ENCODE data around the gene TEX54. TPM values are rescaled to one million over a fixed set of nuclear protein-coding genes. Genes with fewer than 3 reads are reported as not detected.

The TEX54 gene
- total RNA-seq = under 1 TPM in 1 of 2 experiments, not detected in 1; 0.48 TPM

GRCh38 chr11:62832336-62833234 lies at the start of gene TEX54:
Gene TEX54 (minus strand): TSS chr11:62832841.
- Mint-ChIP-seq H3K27me3 (no peaks in the 10 kb centered on the region), H3K9me3 (no peaks in the 10 kb centered on the region), H3K4me3 (peak within 1 kb of the TSS; percentile 94), H3K36me3 (ENCODE audit: low read depth) (peaks cover 28% of the 10 kb centered on the region), H3K27ac (peak within 1 kb of the TSS; percentile 99), H3K4me1 (peaks cover 38% of the 10 kb centered on the region)
- CTCF ChIA-PET = interaction anchor here (0.6 to 2.0 kb wide), 9 partner anchors 22 to 1041 kb away, joined by 3 to 15 read pairs (median 4); partner anchors contain the start of genes TUT1 and ZBTB3
- DNase-seq = no peak
- POLR2A ChIA-PET = interaction anchor here (1.8 kb wide), 1 partner anchor 8 kb away, joined by 19 read pairs; no protein-coding TSS in a partner anchor

GRCh38 chr11:62882431-62882749 lies 49.7 kb upstream of the TEX54 start:
- Mint-ChIP-seq H3K27me3 (no peaks in the 10 kb centered on the region), H3K4me1 (peaks cover 55% of the 10 kb centered on the region), H3K27ac (peak overlapping the region; percentile 100), H3K9me3 (no peaks in the 10 kb centered on the region), H3K36me3 (ENCODE audit: low read depth) (peaks cover 63% of the 10 kb centered on the region), H3K4me3 (peak overlapping the region; percentile 98)
- ChIA-PET CTCF (interaction anchor here (1.7 to 4.5 kb wide), 5 partner anchors 19 to 129 kb away, joined by 10 to 35 read pairs (median 26); partner anchors contain the start of genes TMEM179B and ZBTB3), POLR2A (interaction anchor here (0.7 to 2.7 kb wide), 2 partner anchors 41 to 497 kb away, joined by 3 to 17 read pairs; no protein-coding TSS in a partner anchor)
- no peak for DNase-seq

GRCh38 chr11:62881579-62882430 lies 49.2 kb upstream of the TEX54 start:
- DNase-seq = peak; percentile 96
- Mint-ChIP-seq H3K36me3 (ENCODE audit: low read depth) (peaks cover 60% of the 10 kb centered on the region), H3K27ac (peak overlapping the region; percentile 100), H3K4me1 (peaks cover 53% of the 10 kb centered on the region), H3K9me3 (no peaks in the 10 kb centered on the region), H3K4me3 (peak overlapping the region; percentile 98), H3K27me3 (no peaks in the 10 kb centered on the region)
- ChIA-PET CTCF (interaction anchor here (0.6 to 4.5 kb wide), 27 partner anchors 9 to 457 kb away, joined by 3 to 35 read pairs (median 4); partner anchors contain the start of genes C11orf98, CSKMT, ROM1 and TMEM179B), POLR2A (interaction anchor here (0.6 to 2.7 kb wide), 9 partner anchors 26 to 280 kb away, joined by 3 to 17 read pairs (median 3); partner anchors contain the start of genes HNRNPUL2, MTA2, TAF6L and TTC9C)

GRCh38 chr11:62880803-62881578 lies 48.4 kb upstream of the TEX54 start, which contains the start of gene SLC3A2:
Gene SLC3A2 (plus strand): TSS chr11:62880896. CDS start chr11:62881024, 128 bp downstream.
- Mint-ChIP-seq H3K27ac (peak within 1 kb of the TSS; percentile 100), H3K4me1 (peaks cover 53% of the 10 kb centered on the region), H3K9me3 (no peaks in the 10 kb centered on the region), H3K36me3 (ENCODE audit: low read depth) (peaks cover 54% of the 10 kb centered on the region), H3K4me3 (peak within 1 kb of the TSS; percentile 98), H3K27me3 (no peaks in the 10 kb centered on the region)
- ChIA-PET POLR2A (interaction anchor here (0.6 to 2.7 kb wide), 11 partner anchors 26 to 279 kb away, joined by 3 to 17 read pairs (median 3); partner anchors contain the start of genes HNRNPUL2, LBHD1, MTA2 and TAF6L), CTCF (interaction anchor here (0.5 to 4.5 kb wide), 39 partner anchors 9 to 1012 kb away, joined by 3 to 35 read pairs (median 4); partner anchors contain the start of genes BSCL2, C11orf98, CSKMT and GNG3)
- peak; percentile 89 for DNase-seq

- POLR2A ChIA-PET = interaction anchor here (1.3 kb wide), 2 partner anchors 25 to 171 kb away, joined by 4 to 12 read pairs; no protein-coding TSS in a partner anchor
These were observed 47.7 kb upstream of the TEX54 start for GRCh38 chr11:62880231-62880802.

GRCh38 chr11:62879235-62879978 lies 46.8 kb upstream of the TEX54 start:
- Mint-ChIP-seq H3K27ac (peak overlapping the region; percentile 100), H3K27me3 (no peaks in the 10 kb centered on the region), H3K9me3 (no peaks in the 10 kb centered on the region), H3K4me3 (peak overlapping the region; percentile 98), H3K36me3 (ENCODE audit: low read depth) (peaks cover 40% of the 10 kb centered on the region), H3K4me1 (peaks cover 43% of the 10 kb centered on the region)
- POLR2A ChIA-PET = interaction anchor here (1.0 kb wide), 1 partner anchor 125 kb away, joined by 3 read pairs; the partner anchor contains the start of gene ZBTB3
- CTCF ChIA-PET = interaction anchor here (3.4 kb wide), 1 partner anchor 16 kb away, joined by 35 read pairs; no protein-coding TSS in a partner anchor
- DNase-seq = no peak

More at GRCh38 chr11:62880231-62880802, 47.7 kb upstream of the TEX54 start:
- Mint-ChIP-seq H3K4me3 (peak overlapping the region; percentile 98), H3K9me3 (no peaks in the 10 kb centered on the region), H3K36me3 (ENCODE audit: low read depth) (peaks cover 47% of the 10 kb centered on the region), H3K27me3 (no peaks in the 10 kb centered on the region), H3K27ac (peak overlapping the region; percentile 100), H3K4me1 (peaks cover 48% of the 10 kb centered on the region)
- CTCF ChIA-PET = interaction anchor here (0.7 to 4.1 kb wide), 16 partner anchors 12 to 456 kb away, joined by 3 to 35 read pairs (median 6); partner anchors contain the start of genes BSCL2, GNG3, LBHD1 and TMEM179B
- DNase-seq = no peak

GRCh38 chr11:62876712-62877111 lies 44.1 kb upstream of the TEX54 start:
- H3K9me3 Mint-ChIP-seq = no peaks in the 10 kb centered on the region
- H3K27ac Mint-ChIP-seq = no peak overlapping the region
- peaks cover 19% of the 10 kb centered on the region for H3K4me1 Mint-ChIP-seq
- no peaks in the 10 kb centered on the region for H3K27me3 Mint-ChIP-seq
- ChIA-PET POLR2A (interaction anchor here (0.9 kb wide), 1 partner anchor 35 kb away, joined by 3 read pairs; no protein-coding TSS in a partner anchor), CTCF (no interaction called here)
- peaks cover 18% of the 10 kb centered on the region for H3K36me3 Mint-ChIP-seq (ENCODE audit: low read depth)
- DNase-seq = no peak
- no peak overlapping the region for H3K4me3 Mint-ChIP-seq

GRCh38 chr11:62875698-62876478 lies 43.2 kb upstream of the TEX54 start:
- CTCF ChIA-PET = interaction anchor here (0.7 to 1.0 kb wide), 2 partner anchors 38 to 72 kb away, joined by 3 read pairs; no protein-coding TSS in a partner anchor
- H3K27me3 Mint-ChIP-seq = no peaks in the 10 kb centered on the region

GRCh38 chr11:62874851-62875250 lies 42.2 kb upstream of the TEX54 start:
- peaks cover 13% of the 10 kb centered on the region for H3K36me3 Mint-ChIP-seq (ENCODE audit: low read depth)
- ChIA-PET POLR2A (interaction anchor here (0.8 kb wide), 1 partner anchor 34 kb away, joined by 3 read pairs; no protein-coding TSS in a partner anchor), CTCF (interaction anchor here (0.6 to 1.1 kb wide), 3 partner anchors 8 to 115 kb away, joined by 3 to 4 read pairs (median 3); no protein-coding TSS in a partner anchor)
- H3K4me3 Mint-ChIP-seq = no peak overlapping the region
- no peaks in the 10 kb centered on the region for H3K27me3 Mint-ChIP-seq
- H3K27ac Mint-ChIP-seq = no peak overlapping the region
- H3K4me1 Mint-ChIP-seq = peaks cover 11% of the 10 kb centered on the region
- no peaks in the 10 kb centered on the region for H3K9me3 Mint-ChIP-seq
- no peak for DNase-seq

More at GRCh38 chr11:62875698-62876478, 43.2 kb upstream of the TEX54 start:
- Mint-ChIP-seq H3K27ac (no peak overlapping the region), H3K36me3 (ENCODE audit: low read depth) (peaks cover 15% of the 10 kb centered on the region), H3K4me3 (no peak overlapping the region), H3K4me1 (peaks cover 19% of the 10 kb centered on the region), H3K9me3 (no peaks in the 10 kb centered on the region)
- no peak for DNase-seq
- POLR2A ChIA-PET = interaction anchor here (0.9 kb wide), 1 partner anchor 35 kb away, joined by 3 read pairs; no protein-coding TSS in a partner anchor

GRCh38 chr11:62865635-62866034 lies 33.0 kb upstream of the TEX54 start:
- Mint-ChIP-seq H3K27me3 (no peaks in the 10 kb centered on the region), H3K36me3 (ENCODE audit: low read depth) (peaks cover 2% of the 10 kb centered on the region), H3K9me3 (no peaks in the 10 kb centered on the region), H3K4me3 (no peak overlapping the region), H3K27ac (no peak overlapping the region), H3K4me1 (peaks cover 23% of the 10 kb centered on the region)
- ChIA-PET CTCF (interaction anchor here (0.8 to 5.6 kb wide), 6 partner anchors 10 to 106 kb away, joined by 3 to 35 read pairs (median 4); partner anchors contain the start of gene SLC3A2), POLR2A (interaction anchor here (1.0 kb wide), 1 partner anchor 9 kb away, joined by 3 read pairs; no protein-coding TSS in a partner anchor)
- DNase-seq = no peak
